ENCODE data around the gene COX8C. TPM values are rescaled to one million over a fixed set of nuclear protein-coding genes. Genes with fewer than 3 reads are reported as not detected.
"Not testable (repeated sequence)": the region's sequence is repeated elsewhere in the genome, so short reads cannot be mapped to it uniquely, and the experiment has no call there.

COX8C gene
- total and polyA plus RNA-seq, 4 donors = not detected

- TF ChIP-seq CTCF (IDR thresholded peaks at IDR 0.05; ENCODE audit: control extremely low read depth, extremely low read depth) = no peak
- no peaks in the 10 kb centered on the region for H3K9me3 ChIP-seq (ENCODE audit: control insufficient read depth in 4 of 4, insufficient read depth in 3 of 4, low read length in 3 of 4)
- no peak overlapping the region for H3K9ac ChIP-seq (ENCODE audit: insufficient read depth in 1 of 2, low read length in 2 of 2)
- no peak for DNase-seq
- no peaks in the 10 kb centered on the region for H3K4me1 ChIP-seq (ENCODE audit: control insufficient read depth in 5 of 5, insufficient read depth in 5 of 5, low read length in 5 of 5)
- no peak for ATAC-seq (ENCODE audit: insufficient read depth, low FRiP score)
- no peaks in the 10 kb centered on the region for H3K36me3 ChIP-seq (ENCODE audit: control insufficient read depth in 4 of 4, insufficient read depth in 4 of 4, low read length in 4 of 4)
- WGBS, 2 donors = 24 to 42% methylated on average over 1 of the region's 1 CpG
- no peaks in the 10 kb centered on the region for H3K27me3 ChIP-seq (ENCODE audit: control insufficient read depth in 3 of 3, insufficient read depth in 3 of 3, low read length in 2 of 3)
- H3K27ac ChIP-seq (ENCODE audit: low read depth in 1 of 2, low read length in 1 of 2) = no peak overlapping the region
- H3K4me3 ChIP-seq = no peak overlapping the region
Observed at GRCh38 chr14:93379831-93380230, 32.8 kb downstream of the COX8C start.

GRCh38 chr14:93381644-93382043, 34.7 kb downstream of the COX8C start:
- H3K9ac ChIP-seq (ENCODE audit: insufficient read depth in 1 of 2, low read length in 2 of 2) = no peak overlapping the region
- H3K9me3 ChIP-seq (ENCODE audit: control insufficient read depth in 4 of 4, insufficient read depth in 3 of 4, low read length in 3 of 4) = no peaks in the 10 kb centered on the region
- TF ChIP-seq CTCF (IDR thresholded peaks at IDR 0.05; ENCODE audit: control extremely low read depth, extremely low read depth) = no peak
- no peaks in the 10 kb centered on the region for H3K4me1 ChIP-seq (ENCODE audit: control insufficient read depth in 5 of 5, insufficient read depth in 5 of 5, low read length in 5 of 5)
- no peak overlapping the region for H3K27ac ChIP-seq (ENCODE audit: low read depth in 1 of 2, low read length in 1 of 2)
- H3K4me3 ChIP-seq = no peak overlapping the region
- DNase-seq = no peak
- H3K27me3 ChIP-seq (ENCODE audit: control insufficient read depth in 3 of 3, insufficient read depth in 3 of 3, low read length in 2 of 3) = no peaks in the 10 kb centered on the region
- no peak for ATAC-seq (ENCODE audit: insufficient read depth, low FRiP score)
- WGBS, 2 donors = 33 to 77% methylated on average over 1 of the region's 1 CpG
- H3K36me3 ChIP-seq (ENCODE audit: control insufficient read depth in 4 of 4, insufficient read depth in 4 of 4, low read length in 4 of 4) = no peaks in the 10 kb centered on the region

- not testable (repeated sequence) for H3K9ac ChIP-seq (ENCODE audit: insufficient read depth in 1 of 2, low read length in 2 of 2); ATAC-seq (ENCODE audit: insufficient read depth, low FRiP score); H3K9me3 ChIP-seq (ENCODE audit: control insufficient read depth in 4 of 4, insufficient read depth in 3 of 4, low read length in 3 of 4); H3K4me3 ChIP-seq; H3K27ac ChIP-seq (ENCODE audit: low read depth in 1 of 2, low read length in 1 of 2); H3K4me1 ChIP-seq (ENCODE audit: control insufficient read depth in 5 of 5, insufficient read depth in 5 of 5, low read length in 5 of 5); H3K27me3 ChIP-seq (ENCODE audit: control insufficient read depth in 3 of 3, insufficient read depth in 3 of 3, low read length in 2 of 3); H3K36me3 ChIP-seq (ENCODE audit: control insufficient read depth in 4 of 4, insufficient read depth in 4 of 4, low read length in 4 of 4); DNase-seq
- WGBS, 2 donors = 59 to 83% methylated on average over 1 of the region's 1 CpG
Observed at GRCh38 chr14:93384256-93384655, 37.3 kb downstream of the COX8C start.

GRCh38 chr14:93395231-93395630, 48.2 kb downstream of the COX8C start:
- Histone ChIP-seq H3K27ac (ENCODE audit: low read depth in 1 of 2, low read length in 1 of 2) (no peak overlapping the region), H3K9ac (ENCODE audit: insufficient read depth in 1 of 2, low read length in 2 of 2) (no peak overlapping the region), H3K27me3 (ENCODE audit: control insufficient read depth in 3 of 3, insufficient read depth in 3 of 3, low read length in 2 of 3) (peaks cover 0 to 3% (median 0%) of the 10 kb centered on the region in 3 donors), H3K9me3 (ENCODE audit: control insufficient read depth in 4 of 4, insufficient read depth in 3 of 4, low read length in 3 of 4) (peaks cover 0 to 2% (median 0%) of the 10 kb centered on the region in 4 donors), H3K36me3 (ENCODE audit: control insufficient read depth in 4 of 4, insufficient read depth in 4 of 4, low read length in 4 of 4) (no peaks in the 10 kb centered on the region), H3K4me1 (ENCODE audit: control insufficient read depth in 5 of 5, insufficient read depth in 5 of 5, low read length in 5 of 5) (no peaks in the 10 kb centered on the region), H3K4me3 (no peak overlapping the region)
- DNase-seq (no peak), ATAC-seq (ENCODE audit: insufficient read depth, low FRiP score) (no peak)
- TF ChIP-seq CTCF (IDR thresholded peaks at IDR 0.05; ENCODE audit: control extremely low read depth, extremely low read depth) = no peak
